Mammary microvascular endothelial cell (primary cell): Measurements from ENCODE around the gene MYEOV. TPM values are rescaled to one million over a fixed set of nuclear protein-coding genes. Genes with fewer than 3 reads are reported as not detected.

Source experiments
- total RNA-seq: library from RNA; depleted of rRNA; stranded (reverse); fragments of >200 nt; gene quantifications from 2 replicates; pipeline ENCODE4 v1.2.3, GENCODE V29; 2015

The MYEOV gene
- total RNA-seq = 10.7 and 14.1 TPM in 2 replicates

GRCh38 chr11:69293819-69294505, at the start of gene MYEOV:
MYEOV (plus strand) TSS chr11:69294155; CDS start chr11:69295355, 1,200 bp downstream.

Other genes with a start within 250 kb of the MYEOV start
- 4.6 and 6.5 TPM in 2 replicates for gene TPCN2, start 245.2 kb upstream of the MYEOV start, total RNA-seq
- gene SMIM38, start 138.2 kb upstream of the MYEOV start, total RNA-seq = not detected in 2 replicates
- gene LINC01488, start 187.5 kb downstream of the MYEOV start, total RNA-seq = not detected in 2 replicates